ENCODE data around the gene SLF1.

SLF1 gene

GRCh38 chr5:94627191-94627590 is 8.7 kb downstream of the SLF1 start:
- Mint-ChIP-seq H3K9me3 (no peaks in the 10 kb centered on the region), H3K27ac (no peak overlapping the region), H3K4me1 (ENCODE audit: low read depth) (peaks cover 17% of the 10 kb centered on the region), H3K4me3 (no peak overlapping the region), H3K36me3 (ENCODE audit: low read depth) (peaks cover 36% of the 10 kb centered on the region), H3K27me3 (no peaks in the 10 kb centered on the region)
- DNase-seq = no peak

DNA sequence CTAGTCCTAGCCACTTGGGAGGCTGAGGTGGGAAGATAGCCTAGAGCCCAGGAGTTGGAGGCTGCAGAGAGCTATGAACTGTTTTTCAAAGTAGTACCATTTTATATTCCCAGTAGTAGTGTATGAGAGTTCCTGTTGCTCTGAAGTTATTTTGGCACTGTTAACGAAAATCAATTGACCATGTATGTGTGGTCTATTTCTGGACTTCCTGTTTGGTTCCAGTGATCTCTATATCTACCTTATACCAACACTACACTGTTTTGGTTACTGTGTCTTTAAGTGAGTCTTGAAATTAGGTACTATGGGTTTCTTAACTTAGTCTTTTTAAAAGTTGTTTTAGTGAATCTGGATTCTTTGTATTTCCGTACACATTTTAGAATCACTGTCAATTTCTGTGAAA is 13.6 kb downstream of the SLF1 start:
- H3K4me1 Mint-ChIP-seq (ENCODE audit: low read depth) = peaks cover 15% of the 10 kb centered on the region
- H3K27ac Mint-ChIP-seq = no peak overlapping the region
- H3K36me3 Mint-ChIP-seq (ENCODE audit: low read depth) = peaks cover 79% of the 10 kb centered on the region
- H3K27me3 Mint-ChIP-seq = no peaks in the 10 kb centered on the region
- no peak for DNase-seq
- no peak overlapping the region for H3K4me3 Mint-ChIP-seq
- peaks cover 13% of the 10 kb centered on the region for H3K9me3 Mint-ChIP-seq

- DNase-seq = no peak
- Mint-ChIP-seq H3K27me3 (no peaks in the 10 kb centered on the region), H3K36me3 (ENCODE audit: low read depth) (peaks cover 86% of the 10 kb centered on the region), H3K4me1 (ENCODE audit: low read depth) (peaks cover 13% of the 10 kb centered on the region), H3K9me3 (peaks cover 22% of the 10 kb centered on the region), H3K4me3 (no peak overlapping the region), H3K27ac (no peak overlapping the region)
Measured at GRCh38 chr5:94640176-94640575, 21.7 kb downstream of the SLF1 start.

DNA sequence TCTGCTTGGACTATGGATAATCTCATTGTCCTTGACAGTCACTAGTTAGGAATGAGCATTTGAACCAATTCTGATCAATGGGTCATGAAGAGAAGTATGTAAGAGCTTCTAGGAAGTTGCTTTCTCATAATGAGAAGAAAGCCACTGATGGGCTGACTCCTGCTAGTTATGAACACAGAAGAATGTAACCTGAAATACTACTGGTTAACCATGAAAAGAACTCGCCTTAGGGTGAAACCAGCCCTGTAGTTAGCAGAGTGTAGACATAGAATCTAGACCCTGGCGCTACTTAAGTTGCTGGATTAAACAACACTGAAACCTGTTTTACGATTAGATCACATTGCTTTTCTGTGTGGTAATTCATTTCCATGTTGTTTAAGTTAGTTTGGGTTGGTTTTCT is 26.6 kb downstream of the SLF1 start:
- H3K27me3 Mint-ChIP-seq = no peaks in the 10 kb centered on the region
- no peak for DNase-seq
- peaks cover 9% of the 10 kb centered on the region for H3K9me3 Mint-ChIP-seq
- peaks cover 8% of the 10 kb centered on the region for H3K4me1 Mint-ChIP-seq (ENCODE audit: low read depth)
- peaks cover 68% of the 10 kb centered on the region for H3K36me3 Mint-ChIP-seq (ENCODE audit: low read depth)
- H3K27ac Mint-ChIP-seq = no peak overlapping the region
- no peak overlapping the region for H3K4me3 Mint-ChIP-seq

DNA sequence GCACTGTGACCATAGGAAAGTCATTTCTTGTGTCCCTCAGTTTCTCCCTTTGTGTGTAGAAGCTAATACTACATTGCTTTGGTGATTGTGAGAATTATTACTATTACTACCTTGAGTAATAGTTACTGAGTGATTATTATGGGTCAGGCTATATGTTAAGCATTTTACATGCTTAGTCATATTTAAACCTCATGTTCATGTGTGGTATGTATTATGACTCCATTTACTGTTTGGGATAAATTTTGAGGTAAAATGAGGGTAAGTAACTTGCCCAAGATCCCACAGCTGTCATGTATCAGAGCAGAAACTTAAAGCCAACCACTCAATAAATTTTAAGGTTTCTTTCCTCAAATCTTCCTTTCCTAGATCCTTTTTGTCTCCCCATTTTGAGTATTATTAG is 28.3 kb downstream of the SLF1 start:
- no peak overlapping the region for H3K27ac Mint-ChIP-seq
- no peak overlapping the region for H3K4me3 Mint-ChIP-seq
- peaks cover 63% of the 10 kb centered on the region for H3K36me3 Mint-ChIP-seq (ENCODE audit: low read depth)
- no peaks in the 10 kb centered on the region for H3K27me3 Mint-ChIP-seq
- H3K4me1 Mint-ChIP-seq (ENCODE audit: low read depth) = peaks cover 4% of the 10 kb centered on the region
- DNase-seq = no peak
- no peaks in the 10 kb centered on the region for H3K9me3 Mint-ChIP-seq

DNA sequence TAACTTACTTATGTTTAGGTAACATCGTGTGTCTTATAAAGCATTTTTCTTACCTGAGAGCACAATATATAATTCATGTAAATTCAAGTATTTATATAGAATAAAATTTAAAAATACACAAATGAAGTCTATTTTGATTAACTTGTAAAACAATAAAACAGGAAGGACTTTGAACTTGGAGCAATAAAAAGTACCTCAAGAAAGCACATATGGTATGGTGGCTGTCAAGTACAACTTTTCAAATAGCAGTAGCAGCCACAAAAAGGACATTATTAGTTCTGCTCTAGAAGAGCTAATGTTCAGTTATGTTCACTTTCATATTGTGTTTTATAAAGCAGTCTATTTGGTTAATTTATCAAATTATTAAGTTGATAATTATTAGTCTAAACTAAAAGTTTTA is 31.4 kb downstream of the SLF1 start:
- Mint-ChIP-seq H3K9me3 (peaks cover 4% of the 10 kb centered on the region), H3K4me3 (no peak overlapping the region), H3K4me1 (ENCODE audit: low read depth) (peaks cover 2% of the 10 kb centered on the region), H3K27ac (no peak overlapping the region), H3K27me3 (no peaks in the 10 kb centered on the region), H3K36me3 (ENCODE audit: low read depth) (peaks cover 70% of the 10 kb centered on the region)
- no peak for DNase-seq

- Mint-ChIP-seq H3K4me1 (ENCODE audit: low read depth) (no peaks in the 10 kb centered on the region), H3K4me3 (no peak overlapping the region), H3K9me3 (peaks cover 36% of the 10 kb centered on the region), H3K36me3 (ENCODE audit: low read depth) (peaks cover 85% of the 10 kb centered on the region), H3K27ac (no peak overlapping the region), H3K27me3 (no peaks in the 10 kb centered on the region)
- no peak for DNase-seq
Measured at GRCh38 chr5:94658272-94658671, 39.8 kb downstream of the SLF1 start.

- Mint-ChIP-seq H3K4me1 (ENCODE audit: low read depth) (no peaks in the 10 kb centered on the region), H3K36me3 (ENCODE audit: low read depth) (peaks cover 78% of the 10 kb centered on the region), H3K27ac (no peak overlapping the region), H3K4me3 (no peak overlapping the region), H3K9me3 (peaks cover 27% of the 10 kb centered on the region), H3K27me3 (no peaks in the 10 kb centered on the region)
- DNase-seq = no peak
Measured at GRCh38 chr5:94660506-94660905, 42.0 kb downstream of the SLF1 start.

DNA sequence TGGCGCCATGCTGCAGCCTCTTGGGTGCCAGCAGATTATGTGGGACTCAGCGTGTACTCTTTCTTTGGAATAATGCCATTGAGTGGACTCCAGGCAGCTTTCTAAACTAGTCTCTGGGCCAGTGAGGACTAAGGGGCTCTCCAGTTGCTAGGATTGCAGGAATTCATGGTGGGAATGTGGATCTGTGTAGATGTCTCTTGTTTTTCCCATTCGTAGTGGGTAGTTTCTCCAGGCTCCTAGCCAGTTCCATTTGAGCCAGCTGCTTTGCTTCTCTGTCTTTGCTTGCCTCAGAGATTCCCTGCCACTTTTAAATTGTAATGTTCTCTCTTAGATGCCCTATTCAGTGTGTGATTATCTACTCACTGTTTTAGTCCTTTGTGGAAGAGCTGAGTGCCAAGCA is 42.6 kb downstream of the SLF1 start:
- Mint-ChIP-seq H3K4me3 (no peak overlapping the region), H3K27me3 (no peaks in the 10 kb centered on the region), H3K4me1 (ENCODE audit: low read depth) (no peaks in the 10 kb centered on the region), H3K9me3 (peaks cover 21% of the 10 kb centered on the region), H3K27ac (no peak overlapping the region), H3K36me3 (ENCODE audit: low read depth) (peaks cover 76% of the 10 kb centered on the region)
- DNase-seq = no peak

- H3K4me3 Mint-ChIP-seq = no peak overlapping the region
- H3K27ac Mint-ChIP-seq = no peak overlapping the region
- H3K9me3 Mint-ChIP-seq = no peaks in the 10 kb centered on the region
- peaks cover 70% of the 10 kb centered on the region for H3K36me3 Mint-ChIP-seq (ENCODE audit: low read depth)
- no peaks in the 10 kb centered on the region for H3K27me3 Mint-ChIP-seq
- DNase-seq = no peak
- no peaks in the 10 kb centered on the region for H3K4me1 Mint-ChIP-seq (ENCODE audit: low read depth)
Measured at GRCh38 chr5:94667937-94668336, 49.5 kb downstream of the SLF1 start.

GRCh38 chr5:94670726-94671125 is 52.3 kb downstream of the SLF1 start:
- no peak overlapping the region for H3K27ac Mint-ChIP-seq
- H3K4me3 Mint-ChIP-seq = no peak overlapping the region
- H3K27me3 Mint-ChIP-seq = no peaks in the 10 kb centered on the region
- H3K4me1 Mint-ChIP-seq (ENCODE audit: low read depth) = no peaks in the 10 kb centered on the region
- no peak for DNase-seq
- no peaks in the 10 kb centered on the region for H3K9me3 Mint-ChIP-seq
- H3K36me3 Mint-ChIP-seq (ENCODE audit: low read depth) = peaks cover 68% of the 10 kb centered on the region

GRCh38 chr5:94672746-94673145 is 54.3 kb downstream of the SLF1 start:
- Mint-ChIP-seq H3K27ac (no peak overlapping the region), H3K9me3 (no peaks in the 10 kb centered on the region), H3K36me3 (ENCODE audit: low read depth) (peaks cover 61% of the 10 kb centered on the region), H3K4me1 (ENCODE audit: low read depth) (no peaks in the 10 kb centered on the region), H3K27me3 (no peaks in the 10 kb centered on the region), H3K4me3 (no peak overlapping the region)
- DNase-seq = no peak

GRCh38 chr5:94674490-94675382 is 56.3 kb downstream of the SLF1 start:
- H3K27me3 Mint-ChIP-seq = no peaks in the 10 kb centered on the region
- no peak for DNase-seq
- no peak overlapping the region for H3K4me3 Mint-ChIP-seq
- H3K4me1 Mint-ChIP-seq (ENCODE audit: low read depth) = no peaks in the 10 kb centered on the region
- no peaks in the 10 kb centered on the region for H3K9me3 Mint-ChIP-seq
- H3K36me3 Mint-ChIP-seq (ENCODE audit: low read depth) = peaks cover 59% of the 10 kb centered on the region
- no peak overlapping the region for H3K27ac Mint-ChIP-seq

- Mint-ChIP-seq H3K4me1 (ENCODE audit: low read depth) (no peaks in the 10 kb centered on the region), H3K4me3 (no peak overlapping the region), H3K27ac (no peak overlapping the region), H3K27me3 (no peaks in the 10 kb centered on the region), H3K36me3 (ENCODE audit: low read depth) (peaks cover 63% of the 10 kb centered on the region), H3K9me3 (no peaks in the 10 kb centered on the region)
- DNase-seq = no peak
Measured at GRCh38 chr5:94675965-94676618, 57.6 kb downstream of the SLF1 start.

DNA sequence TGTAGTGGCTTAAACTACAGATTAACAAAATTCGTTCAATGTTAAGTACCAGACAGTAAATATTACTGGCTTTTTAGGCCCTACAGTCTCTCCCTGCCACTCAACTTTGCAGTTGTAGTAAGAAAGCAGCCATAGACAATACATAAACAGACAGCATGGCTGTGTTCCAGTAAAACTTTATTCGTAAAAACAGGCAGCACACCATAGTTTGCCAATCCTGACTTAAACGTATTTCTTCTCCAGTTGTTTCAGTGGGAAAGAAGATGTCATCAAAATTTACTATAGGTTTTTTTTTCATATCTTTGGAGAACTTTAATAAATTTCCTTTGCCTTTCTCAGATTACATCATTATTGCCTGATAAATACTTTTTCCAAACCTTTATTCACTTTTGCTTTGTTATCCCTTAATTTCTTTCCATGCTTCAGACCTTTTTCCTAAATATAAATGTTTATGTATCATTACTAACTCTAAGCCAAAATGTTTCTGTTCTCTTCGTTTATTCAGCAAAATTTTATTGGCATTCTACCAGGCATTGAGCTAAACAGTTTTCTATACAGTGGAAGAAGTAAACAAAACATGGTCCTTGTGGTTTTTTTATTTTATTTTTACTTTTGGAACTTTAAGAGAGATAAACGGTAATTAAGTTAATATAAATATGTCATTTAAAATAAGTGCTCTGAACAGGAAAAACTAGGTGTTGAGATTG is 64.5 kb downstream of the SLF1 start:
- peaks cover 71% of the 10 kb centered on the region for H3K36me3 Mint-ChIP-seq (ENCODE audit: low read depth)
- no peak for DNase-seq
- no peaks in the 10 kb centered on the region for H3K27me3 Mint-ChIP-seq
- H3K27ac Mint-ChIP-seq = no peak overlapping the region
- no peaks in the 10 kb centered on the region for H3K9me3 Mint-ChIP-seq
- H3K4me1 Mint-ChIP-seq (ENCODE audit: low read depth) = no peaks in the 10 kb centered on the region
- H3K4me3 Mint-ChIP-seq = no peak overlapping the region
